Fibroblast of lung (primary cell): Measurements from ENCODE around the gene SHISA9. TPM values are rescaled to one million over a fixed set of nuclear protein-coding genes. Genes with fewer than 3 reads are reported as not detected.

Experiments
- DNase-seq, 2 donors: peaks; one replicate each; pipeline versions ENCODE4 v3.0.0 to v3.0.0-alpha.2; 2010; ENCODE audit warnings: low read depth in 2 of 2
- H2AFZ ChIP-seq: 2 replicates; pipeline ENCODE4 v1.5.1; 2012; ENCODE audit warnings: low read length, control low read depth, inconsistent platforms
- H3K27ac ChIP-seq: 2 replicates; pipeline ENCODE4 v1.5.1; 2011; ENCODE audit warnings: low read length, control low read depth; ENCODE audit not compliant: insufficient read depth
- H3K27me3 ChIP-seq: 2 replicates; pipeline ENCODE4 v1.5.1; 2011; ENCODE audit warnings: mild to moderate bottlenecking, low read length; ENCODE audit not compliant: control insufficient read depth, insufficient read depth
- H3K36me3 ChIP-seq: 2 replicates; pipeline ENCODE4 v1.5.1; 2011; ENCODE audit warnings: low read length; ENCODE audit not compliant: control insufficient read depth, insufficient read depth
- H3K4me1 ChIP-seq: 2 replicates; pipeline ENCODE4 v1.5.1; 2011; ENCODE audit warnings: low read length; ENCODE audit not compliant: control insufficient read depth, insufficient read depth; ENCODE audit errors: extremely low read depth
- H3K4me2 ChIP-seq: 2 replicates; pipeline ENCODE4 v1.5.1; 2011; ENCODE audit warnings: low read length, control low read depth; ENCODE audit not compliant: insufficient read depth; ENCODE audit errors: extremely low read depth
- H3K4me3 ChIP-seq, 4 experiments: fragments of 200-600 bp in 1 of 4; sonication (generic) in 1 of 4; replicated peaks in 1 of 4; 2 replicates each; pipeline ENCODE4 v1.5.1; 2011 to 2016; ENCODE audit warnings: low read length in 4 of 4, low read depth in 3 of 4, mild to moderate bottlenecking in 3 of 4, control low read depth in 2 of 4, inconsistent platforms in 1 of 4, mixed read lengths in 1 of 4; ENCODE audit not compliant: insufficient read depth in 1 of 4; ENCODE audit errors: control extremely low read depth in 1 of 4
- H3K79me2 ChIP-seq: 2 replicates; pipeline ENCODE4 v1.5.1; 2012; ENCODE audit warnings: mild to moderate bottlenecking, low read length, inconsistent platforms; ENCODE audit not compliant: control insufficient read depth, insufficient read depth
- H3K9ac ChIP-seq: 2 replicates; pipeline ENCODE4 v1.5.1; 2011; ENCODE audit warnings: mild to moderate bottlenecking, low read length, control low read depth; ENCODE audit not compliant: insufficient read depth
- H3K9me3 ChIP-seq: 2 replicates; pipeline ENCODE4 v1.5.1; 2012; ENCODE audit warnings: low read depth, low read length; ENCODE audit not compliant: control insufficient read depth, insufficient read depth
- H4K20me1 ChIP-seq: 2 replicates; pipeline ENCODE4 v1.5.1; 2011; ENCODE audit warnings: low read length; ENCODE audit not compliant: control insufficient read depth, insufficient read depth; ENCODE audit errors: extremely low read depth
- EZH2 ChIP-seq: IDR thresholded peaks from 2 replicates; pipeline ENCODE4 v1.5.1; 2012; ENCODE audit warnings: low read length, control low read depth, mild to moderate bottlenecking; ENCODE audit errors: missing control alignments
- polyA plus RNA-seq, 2 donors: library from polyadenylated mRNA; depleted of rRNA in 1 of 2; stranded (reverse) in 1 of 2; unstranded in 1 of 2; fragments of >200 nt; gene quantifications; 2 replicates each; pipeline ENCODE4 v1.2.1, GENCODE V29; 2011 to 2012; ENCODE audit warnings: missing spikeins in 1 of 2
- total RNA-seq: library from RNA; depleted of rRNA; stranded (reverse); fragments of >200 nt; gene quantifications from 2 replicates; pipeline ENCODE4 v1.2.1, GENCODE V29; 2014
- TF ChIP-seq, protein P1 (sequence below), 2 donors: IDR thresholded peaks in 1 of 2; conservative IDR thresholded peaks in 1 of 2; 1 replicate in 1 of 2; 2 replicates in 1 of 2; pipeline ENCODE4 v1.5.1; 2011 to 2012; ENCODE audit warnings: low read length in 2 of 2, control low read depth in 1 of 2, inconsistent platforms in 1 of 2, low read depth in 1 of 2, mild to moderate bottlenecking in 1 of 2

SHISA9 gene
- total and polyA plus RNA-seq, 2 donors (not counting 1 experiment from before 2014, with no cell fraction given), result not detected

DNA sequence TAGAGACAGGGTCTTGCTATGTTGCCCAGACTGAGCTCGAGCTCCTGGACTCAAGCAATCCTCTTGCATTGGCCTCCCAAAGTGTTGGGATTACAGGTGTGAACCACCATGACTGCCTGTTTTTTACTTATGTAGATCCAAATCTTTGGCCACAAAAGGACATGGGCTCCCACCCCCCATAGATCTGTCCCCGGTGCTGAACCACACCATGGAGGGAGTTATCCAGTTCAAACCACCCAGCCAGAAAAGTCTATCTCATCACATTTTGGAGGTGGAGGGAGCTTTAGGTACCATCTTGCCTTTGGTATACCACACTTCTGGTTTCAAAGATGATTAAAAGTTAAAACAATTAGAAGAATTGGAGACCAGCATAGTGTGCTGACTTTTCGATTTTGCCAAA lies 26.2 kb downstream of the SHISA9 start:
- DNase-seq, result no peak
- Histone ChIP-seq H3K36me3 (no peaks in the 10 kb centered on the region), H3K27ac (no peak overlapping the region), H2AFZ (no peak overlapping the region), H3K4me1 (no peaks in the 10 kb centered on the region), H3K27me3 (no peaks in the 10 kb centered on the region), H4K20me1 (no peaks in the 10 kb centered on the region), H3K79me2 (no peaks in the 10 kb centered on the region), H3K4me3 (no peak overlapping the region), H3K9me3 (no peaks in the 10 kb centered on the region), H3K4me2 (no peak overlapping the region), H3K9ac (no peak overlapping the region)
- TF ChIP-seq EZH2, result no peak
- TF ChIP-seq, protein P1, sequence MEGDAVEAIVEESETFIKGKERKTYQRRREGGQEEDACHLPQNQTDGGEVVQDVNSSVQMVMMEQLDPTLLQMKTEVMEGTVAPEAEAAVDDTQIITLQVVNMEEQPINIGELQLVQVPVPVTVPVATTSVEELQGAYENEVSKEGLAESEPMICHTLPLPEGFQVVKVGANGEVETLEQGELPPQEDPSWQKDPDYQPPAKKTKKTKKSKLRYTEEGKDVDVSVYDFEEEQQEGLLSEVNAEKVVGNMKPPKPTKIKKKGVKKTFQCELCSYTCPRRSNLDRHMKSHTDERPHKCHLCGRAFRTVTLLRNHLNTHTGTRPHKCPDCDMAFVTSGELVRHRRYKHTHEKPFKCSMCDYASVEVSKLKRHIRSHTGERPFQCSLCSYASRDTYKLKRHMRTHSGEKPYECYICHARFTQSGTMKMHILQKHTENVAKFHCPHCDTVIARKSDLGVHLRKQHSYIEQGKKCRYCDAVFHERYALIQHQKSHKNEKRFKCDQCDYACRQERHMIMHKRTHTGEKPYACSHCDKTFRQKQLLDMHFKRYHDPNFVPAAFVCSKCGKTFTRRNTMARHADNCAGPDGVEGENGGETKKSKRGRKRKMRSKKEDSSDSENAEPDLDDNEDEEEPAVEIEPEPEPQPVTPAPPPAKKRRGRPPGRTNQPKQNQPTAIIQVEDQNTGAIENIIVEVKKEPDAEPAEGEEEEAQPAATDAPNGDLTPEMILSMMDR (conservative IDR thresholded peaks at IDR 0.05 in 1 of 2, IDR thresholded peaks at IDR 0.05 in 1 of 2; ENCODE audit: low read depth in 1 of 2, low read length in 2 of 2), result no peak

DNA sequence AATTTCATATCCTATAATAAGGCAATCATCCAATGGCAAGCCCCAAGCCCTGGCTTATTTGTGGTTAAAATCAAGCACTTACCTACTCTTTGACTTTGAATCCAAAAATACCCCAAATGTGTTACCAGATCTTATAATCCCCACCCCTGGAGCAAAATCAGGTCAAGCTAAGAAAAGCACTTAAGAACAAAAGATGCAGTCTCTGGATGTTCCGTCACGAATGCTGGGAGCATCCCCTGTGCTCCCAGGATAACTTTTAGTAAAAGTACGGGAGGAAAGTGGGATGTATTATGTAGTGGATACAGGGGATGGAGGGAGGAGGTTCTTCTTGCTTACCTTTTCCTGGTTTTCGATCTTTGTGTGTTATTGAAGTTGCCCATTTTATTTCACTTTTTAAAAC lies 29.5 kb downstream of the SHISA9 start:
- DNase-seq, result no peak
- H3K4me1 ChIP-seq, result no peaks in the 10 kb centered on the region
- no peak overlapping the region for H3K9ac ChIP-seq
- H2AFZ ChIP-seq, result no peak overlapping the region
- no peaks in the 10 kb centered on the region for H3K27me3 ChIP-seq
- no peak overlapping the region for H3K4me2 ChIP-seq
- no peaks in the 10 kb centered on the region for H3K79me2 ChIP-seq
- H3K36me3 ChIP-seq, result no peaks in the 10 kb centered on the region
- H3K27ac ChIP-seq, result no peak overlapping the region
- no peak for TF ChIP-seq EZH2
- TF ChIP-seq, protein P1 (conservative IDR thresholded peaks at IDR 0.05 in 1 of 2, IDR thresholded peaks at IDR 0.05 in 1 of 2; ENCODE audit: low read depth in 1 of 2, low read length in 2 of 2), result no peak
- H3K4me3 ChIP-seq, result no peak overlapping the region
- H4K20me1 ChIP-seq, result no peaks in the 10 kb centered on the region
- H3K9me3 ChIP-seq, result no peaks in the 10 kb centered on the region

DNA sequence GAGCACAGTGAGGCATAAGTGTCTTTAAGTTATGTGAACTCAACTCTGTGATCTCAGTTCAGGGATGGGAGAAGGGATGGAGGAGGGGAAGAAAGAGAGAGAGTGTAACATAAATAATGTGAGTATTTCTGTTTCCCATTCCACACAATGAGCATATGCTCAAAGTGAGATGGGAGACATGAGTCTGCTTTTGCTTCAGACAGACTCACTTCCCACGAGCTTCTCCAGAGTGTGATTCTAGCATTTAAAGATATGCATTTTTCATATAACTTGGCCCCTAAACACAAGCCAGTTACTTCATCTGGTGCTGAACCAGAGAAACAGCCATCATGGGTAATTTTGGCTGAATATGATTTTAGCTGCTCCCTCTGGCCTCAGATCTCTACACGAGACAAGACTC lies 35.0 kb downstream of the SHISA9 start:
- no peaks in the 10 kb centered on the region for H3K79me2 ChIP-seq
- no peaks in the 10 kb centered on the region for H3K27me3 ChIP-seq
- no peaks in the 10 kb centered on the region for H3K36me3 ChIP-seq
- H3K9me3 ChIP-seq, result no peaks in the 10 kb centered on the region
- DNase-seq, result no peak
- H4K20me1 ChIP-seq, result no peaks in the 10 kb centered on the region
- no peak for TF ChIP-seq EZH2
- TF ChIP-seq, protein P1 (conservative IDR thresholded peaks at IDR 0.05 in 1 of 2, IDR thresholded peaks at IDR 0.05 in 1 of 2; ENCODE audit: low read depth in 1 of 2, low read length in 2 of 2), result no peak
- H3K27ac ChIP-seq, result no peak overlapping the region
- H2AFZ ChIP-seq, result no peak overlapping the region
- H3K4me2 ChIP-seq, result no peak overlapping the region
- no peak overlapping the region for H3K4me3 ChIP-seq
- H3K4me1 ChIP-seq, result no peaks in the 10 kb centered on the region
- H3K9ac ChIP-seq, result no peak overlapping the region
